Skeletal muscle tissue (tissue), 4 donors: ENCODE data around the gene PAXIP1. TPM values are rescaled to one million over a fixed set of nuclear protein-coding genes. Genes with fewer than 3 reads are reported as not detected.

ENCODE experiments used
- H3K27ac ChIP-seq: one replicate; pipeline ENCODE4 v1.7.0; 2013; ENCODE audit warnings: mild to moderate bottlenecking, low read depth, low read length, inconsistent platforms
- H3K27me3 ChIP-seq, 3 donors: one replicate each; pipeline ENCODE4 v1.7.0; 2013; ENCODE audit warnings: low read length in 3 of 3; ENCODE audit not compliant: control insufficient read depth in 3 of 3, insufficient read depth in 3 of 3
- H3K36me3 ChIP-seq, 3 donors: one replicate each; pipeline ENCODE4 v1.7.0; 2013; ENCODE audit warnings: low read length in 3 of 3; ENCODE audit not compliant: control insufficient read depth in 3 of 3, insufficient read depth in 3 of 3
- H3K4me1 ChIP-seq, 3 donors: one replicate each; pipeline ENCODE4 v1.7.0; 2013; ENCODE audit warnings: low read length in 3 of 3, mild to moderate bottlenecking in 3 of 3; ENCODE audit not compliant: control insufficient read depth in 3 of 3, insufficient read depth in 3 of 3
- H3K4me3 ChIP-seq, 3 donors: one replicate each; pipeline ENCODE4 v1.7.0; 2013; ENCODE audit warnings: low read length in 3 of 3
- H3K9ac ChIP-seq, 3 donors: one replicate each; pipeline ENCODE4 v1.7.0; 2013; ENCODE audit warnings: low read length in 3 of 3, mild to moderate bottlenecking in 3 of 3, moderate library complexity in 2 of 3, low read depth in 1 of 3
- H3K9me3 ChIP-seq, 3 donors: one replicate each; pipeline ENCODE4 v1.7.0; 2013; ENCODE audit warnings: low read length in 3 of 3; ENCODE audit not compliant: control insufficient read depth in 3 of 3
- total RNA-seq: library from RNA; depleted of rRNA; stranded (reverse); fragments of >200 nt; gene quantifications from one replicate; pipeline ENCODE4 v1.2.3, GENCODE V29; 2014
- donor health status: Osteomylitis.

PAXIP1 gene
- total RNA-seq, 1 donor from 2014 or later = 7.8 TPM

DNA sequence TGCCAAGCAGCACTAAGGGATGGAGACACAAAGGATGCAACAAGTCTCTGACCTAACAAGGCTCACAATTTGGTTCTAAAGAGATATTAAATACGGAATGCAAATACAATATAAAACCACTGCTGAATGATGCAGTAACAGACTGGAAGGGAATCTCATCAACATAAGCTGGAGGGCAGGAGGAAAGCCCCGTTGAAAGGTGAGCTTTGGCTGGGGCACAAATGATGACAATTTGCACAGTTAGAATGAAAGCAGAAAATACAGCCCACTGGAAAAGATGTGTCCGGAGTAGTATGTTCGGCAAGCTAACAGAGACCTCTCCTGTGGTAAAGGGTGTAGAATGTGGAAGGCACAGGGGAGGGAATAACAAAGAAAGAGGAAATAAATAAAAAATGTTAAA is 26.1 kb downstream of the PAXIP1 start:
- Histone ChIP-seq H3K4me1 (no peaks in the 10 kb centered on the region), H3K36me3 (peaks cover 3 to 27% (median 23%) of the 10 kb centered on the region in 3 donors), H3K27me3 (no peaks in the 10 kb centered on the region), H3K4me3 (no peak overlapping the region), H3K9me3 (no peaks in the 10 kb centered on the region), H3K27ac (no peak overlapping the region), H3K9ac (no peak overlapping the region)

DNA sequence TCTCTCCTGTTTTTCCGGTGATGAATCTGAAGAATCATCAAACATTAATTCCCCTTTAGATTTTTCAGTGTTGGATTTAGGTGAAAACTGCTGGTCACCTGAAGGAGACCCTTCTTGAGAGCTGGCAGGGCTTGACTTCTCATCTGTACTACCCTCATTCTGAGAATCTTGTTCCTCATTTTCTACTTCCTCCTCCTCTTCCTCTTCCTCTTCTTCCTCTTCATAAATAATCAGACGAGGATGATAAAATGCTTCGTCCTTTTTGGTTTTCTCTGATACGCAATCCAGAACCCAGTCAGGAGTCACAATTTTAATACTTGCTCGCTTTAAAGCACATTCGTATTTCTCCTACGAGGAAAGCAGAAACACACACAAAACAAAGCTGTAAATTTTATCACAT is 26.9 kb downstream of the PAXIP1 start:
- H3K9ac ChIP-seq = no peak overlapping the region
- H3K36me3 ChIP-seq = peaks cover 5 to 24% (median 23%) of the 10 kb centered on the region in 3 donors
- no peaks in the 10 kb centered on the region for H3K4me1 ChIP-seq
- H3K9me3 ChIP-seq = no peaks in the 10 kb centered on the region
- H3K27me3 ChIP-seq = no peaks in the 10 kb centered on the region
- no peak overlapping the region for H3K4me3 ChIP-seq
- H3K27ac ChIP-seq = no peak overlapping the region

- no peak overlapping the region for H3K27ac ChIP-seq
- no peaks in the 10 kb centered on the region for H3K9me3 ChIP-seq
- no peaks in the 10 kb centered on the region for H3K27me3 ChIP-seq
- H3K36me3 ChIP-seq = peaks cover 16 to 34% (median 26%) of the 10 kb centered on the region in 3 donors
- no peaks in the 10 kb centered on the region for H3K4me1 ChIP-seq
- H3K9ac ChIP-seq = no peak overlapping the region
- H3K4me3 ChIP-seq = no peak overlapping the region
These were observed 29.5 kb downstream of the PAXIP1 start for GRCh38 chr7:154973381-154973780.

DNA sequence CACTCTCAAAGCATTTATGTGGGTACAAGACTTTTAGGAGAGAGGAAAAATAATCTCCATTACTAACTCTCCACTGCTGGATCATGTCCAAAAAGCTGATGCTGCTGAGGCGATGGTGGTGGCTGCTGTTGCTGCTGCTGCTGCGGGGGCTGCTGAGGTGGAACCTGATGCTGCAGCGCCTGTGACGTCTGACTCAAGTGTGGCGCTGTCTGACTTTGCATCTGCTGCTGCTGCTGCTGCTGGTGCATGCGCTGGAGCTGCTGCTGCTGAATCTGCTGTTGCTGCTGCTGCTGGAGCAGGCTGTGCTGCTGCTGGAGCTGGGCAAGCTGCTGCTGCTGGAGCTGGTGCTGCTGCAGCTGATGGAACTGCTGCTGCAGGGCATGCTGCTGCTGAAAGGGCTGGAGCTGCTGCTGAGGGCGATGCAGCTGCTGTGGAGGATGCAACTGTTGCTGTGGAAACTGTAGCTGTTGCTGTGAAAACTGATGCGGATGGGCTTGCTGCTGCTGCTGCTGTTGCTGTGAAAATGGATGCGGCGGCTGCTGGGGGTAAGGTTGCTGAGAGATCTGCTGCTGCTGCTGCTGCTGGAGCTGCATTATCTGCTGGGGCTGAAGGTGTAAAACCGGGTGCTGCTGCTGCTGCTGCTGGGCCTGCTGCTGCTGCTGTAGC is 34.5 kb downstream of the PAXIP1 start:
- no peak overlapping the region for H3K9ac ChIP-seq
- H3K27me3 ChIP-seq = no peaks in the 10 kb centered on the region
- no peak overlapping the region for H3K27ac ChIP-seq
- H3K4me1 ChIP-seq = no peaks in the 10 kb centered on the region
- peaks cover 29 to 43% (median 41%) of the 10 kb centered on the region in 3 donors for H3K36me3 ChIP-seq
- H3K4me3 ChIP-seq = no peak overlapping the region
- H3K9me3 ChIP-seq = no peaks in the 10 kb centered on the region

- Histone ChIP-seq H3K9me3 (no peaks in the 10 kb centered on the region), H3K9ac (no peak overlapping the region), H3K4me1 (no peaks in the 10 kb centered on the region), H3K27ac (no peak overlapping the region), H3K4me3 (no peak overlapping the region), H3K36me3 (peaks cover 32 to 41% (median 41%) of the 10 kb centered on the region in 3 donors), H3K27me3 (no peaks in the 10 kb centered on the region)
These were observed 35.4 kb downstream of the PAXIP1 start for GRCh38 chr7:154967401-154967955.

DNA sequence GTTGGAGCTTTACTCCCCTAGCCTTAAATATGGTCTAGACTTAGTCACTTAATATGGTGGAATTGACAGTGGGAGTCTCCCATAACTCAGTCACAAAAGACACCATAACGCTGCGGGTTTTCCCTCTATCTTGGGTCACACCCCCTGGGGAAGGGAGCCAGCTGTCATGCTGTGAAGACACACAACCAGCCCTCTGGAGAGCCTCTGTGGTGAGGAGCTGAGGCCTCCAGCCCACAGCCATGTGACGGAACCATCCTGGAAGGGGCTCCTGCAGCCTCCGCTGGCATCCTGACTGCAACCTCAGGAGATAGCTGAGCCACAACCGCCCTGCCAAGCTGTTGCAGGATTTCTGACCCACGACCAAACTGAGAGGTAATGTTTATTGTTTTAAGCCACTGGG is 37.9 kb downstream of the PAXIP1 start:
- H3K27ac ChIP-seq = no peak overlapping the region
- H3K27me3 ChIP-seq = no peaks in the 10 kb centered on the region
- no peak overlapping the region for H3K9ac ChIP-seq
- H3K9me3 ChIP-seq = no peaks in the 10 kb centered on the region
- no peaks in the 10 kb centered on the region for H3K4me1 ChIP-seq
- peaks cover 37 to 63% (median 55%) of the 10 kb centered on the region in 3 donors for H3K36me3 ChIP-seq
- H3K4me3 ChIP-seq = no peak overlapping the region

- no peaks in the 10 kb centered on the region for H3K9me3 ChIP-seq
- H3K27ac ChIP-seq = no peak overlapping the region
- H3K4me3 ChIP-seq = no peak overlapping the region
- H3K36me3 ChIP-seq = peaks cover 27 to 54% (median 53%) of the 10 kb centered on the region in 3 donors
- H3K4me1 ChIP-seq = no peaks in the 10 kb centered on the region
- no peaks in the 10 kb centered on the region for H3K27me3 ChIP-seq
- H3K9ac ChIP-seq = no peak overlapping the region
These were observed 42.7 kb downstream of the PAXIP1 start for GRCh38 chr7:154960063-154960790.

GRCh38 chr7:154956427-154956826 is 46.5 kb downstream of the PAXIP1 start:
- no peak overlapping the region for H3K9ac ChIP-seq
- H3K27ac ChIP-seq = no peak overlapping the region
- H3K4me3 ChIP-seq = no peak overlapping the region
- no peaks in the 10 kb centered on the region for H3K9me3 ChIP-seq
- H3K27me3 ChIP-seq = no peaks in the 10 kb centered on the region
- H3K36me3 ChIP-seq = peaks cover 28 to 68% (median 56%) of the 10 kb centered on the region in 3 donors
- H3K4me1 ChIP-seq = no peaks in the 10 kb centered on the region

DNA sequence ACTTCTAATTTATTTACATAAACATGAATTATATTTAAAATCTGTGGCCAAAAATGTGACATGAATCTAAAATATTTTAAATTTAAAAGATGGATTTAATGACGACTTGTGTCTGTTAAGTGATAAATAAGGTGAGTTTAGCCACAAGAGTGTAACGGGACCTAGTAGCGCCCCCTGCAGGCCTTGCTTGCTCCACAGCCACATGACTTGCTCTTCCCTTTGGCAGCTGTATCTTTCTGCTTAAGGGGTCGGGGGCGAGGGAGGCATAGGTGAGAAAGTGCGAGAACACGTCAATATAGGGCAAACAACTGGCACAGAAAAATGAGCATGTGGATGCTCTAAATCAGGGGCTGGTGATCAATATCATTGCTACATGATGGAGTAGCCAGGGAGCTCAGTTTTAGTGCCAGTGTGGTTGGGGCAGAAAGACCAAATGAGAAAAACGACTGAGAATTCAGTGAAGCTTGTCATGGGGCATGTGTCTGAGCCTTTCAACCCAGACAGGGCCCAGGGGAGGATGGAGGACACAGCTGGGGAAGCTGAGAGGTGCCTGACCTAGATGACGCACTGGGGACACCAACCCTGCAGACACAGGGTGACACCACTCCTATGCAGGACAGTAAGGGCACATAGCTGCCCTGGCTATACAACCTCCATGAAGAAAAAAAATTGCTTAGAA is 49.8 kb downstream of the PAXIP1 start:
- Histone ChIP-seq H3K4me1 (no peaks in the 10 kb centered on the region), H3K27me3 (no peaks in the 10 kb centered on the region), H3K9ac (no peak overlapping the region), H3K27ac (no peak overlapping the region), H3K4me3 (no peak overlapping the region), H3K9me3 (no peaks in the 10 kb centered on the region), H3K36me3 (peaks cover 19 to 61% (median 46%) of the 10 kb centered on the region in 3 donors)

DNA sequence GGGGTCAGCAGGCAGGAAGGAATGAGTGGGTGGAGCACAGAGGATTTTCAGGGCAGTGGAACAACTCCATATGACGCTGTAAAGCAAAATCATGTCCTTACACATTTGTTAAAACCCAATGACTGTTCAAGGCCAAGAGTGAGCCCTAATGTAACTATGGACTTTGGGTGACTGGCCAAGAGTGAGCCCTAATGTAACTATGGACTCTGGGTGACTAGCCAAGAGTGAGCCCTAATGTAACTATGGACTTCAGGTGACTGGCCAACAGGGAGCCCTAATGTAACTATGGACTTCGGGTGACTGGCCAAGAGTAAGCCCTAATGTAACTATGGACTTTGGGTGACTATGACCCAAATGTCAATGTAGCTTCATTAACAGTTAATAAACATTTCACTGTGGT is 52.0 kb downstream of the PAXIP1 start:
- Histone ChIP-seq H3K9me3 (no peaks in the 10 kb centered on the region), H3K36me3 (peaks cover 24 to 64% (median 56%) of the 10 kb centered on the region in 3 donors), H3K9ac (no peak overlapping the region), H3K4me1 (no peaks in the 10 kb centered on the region), H3K27ac (no peak overlapping the region), H3K4me3 (no peak overlapping the region), H3K27me3 (no peaks in the 10 kb centered on the region)
